SU-DHL-6 (cell line): ENCODE measurements around the gene UBP1.

Experiments
- H2AFZ ChIP-seq: fragments of 200-600 bp; sonication (generic); 2 replicates; pipeline ENCODE4 v1.6.1; 2014; ENCODE audit warnings: low read depth, mild to moderate bottlenecking, moderate library complexity, mixed read lengths, antibody characterized with exemption, low read length; ENCODE audit not compliant: severe bottlenecking
- H3F3A ChIP-seq: fragments of 200-600 bp; shearing (Covaris generic); 2 replicates; pipeline ENCODE4 v1.6.0; 2016; ENCODE audit warnings: antibody characterized with exemption, mild to moderate bottlenecking; ENCODE audit not compliant: insufficient read depth
- H3K27ac ChIP-seq: fragments of 200-600 bp; sonication (generic); 2 replicates; pipeline ENCODE4 v1.5.1; 2016; ENCODE audit warnings: low read depth, mild to moderate bottlenecking, low read length, moderate library complexity, mixed read lengths
- H3K27me3 ChIP-seq: fragments of 200-600 bp; sonication (generic), shearing (Covaris generic); 2 replicates; pipeline ENCODE4 v1.6.0; 2014; ENCODE audit warnings: mild to moderate bottlenecking, low read length
- H3K36me3 ChIP-seq: fragments of 200-600 bp; sonication (generic); 2 replicates; pipeline ENCODE4 v1.6.1; 2014; ENCODE audit warnings: mild to moderate bottlenecking, low read length, mixed read lengths
- H3K4me2 ChIP-seq: fragments of 300-600, 200-600 bp; shearing (Covaris generic), sonication (generic); 2 replicates; pipeline ENCODE4 v1.6.0; 2014; ENCODE audit warnings: low read length, low read depth, mild to moderate bottlenecking; ENCODE audit not compliant: poor library complexity, severe bottlenecking
- H3K4me3 ChIP-seq: fragments of 200-600 bp; sonication (generic); 2 replicates; pipeline ENCODE4 v1.5.1; 2014; ENCODE audit warnings: antibody characterized with exemption, low read length, mild to moderate bottlenecking, mixed read lengths; ENCODE audit not compliant: insufficient read depth, poor library complexity, severe bottlenecking
- H3K79me2 ChIP-seq: fragments of 200-600 bp; sonication (generic); 2 replicates; pipeline ENCODE4 v1.6.1; 2014; ENCODE audit warnings: mild to moderate bottlenecking, low read length, moderate library complexity; ENCODE audit not compliant: insufficient read depth
- H3K9ac ChIP-seq: fragments of 200-600 bp; sonication (generic); 2 replicates; pipeline ENCODE4 v1.7.0; 2014; ENCODE audit warnings: mild to moderate bottlenecking, low read length
- H3K9me2 ChIP-seq: fragments of 200-600 bp; sonication (generic); replicated peaks from 2 replicates; pipeline ENCODE4 v1.6.1; 2014; ENCODE audit warnings: low read length; ENCODE audit not compliant: insufficient read depth
- H3K9me3 ChIP-seq: fragments of 200-600 bp; sonication (generic); 2 replicates; pipeline ENCODE4 v1.6.1; 2014; ENCODE audit warnings: low read length, mixed read lengths; ENCODE audit not compliant: insufficient read depth
- H4K20me1 ChIP-seq: fragments of 200-600 bp; sonication (generic); 2 replicates; pipeline ENCODE4 v1.6.1; 2014; ENCODE audit warnings: low read depth, mild to moderate bottlenecking, antibody characterized with exemption, low read length, moderate library complexity, mixed read lengths
- CTCF ChIP-seq: fragments of 200-600 bp; sonication (generic); IDR thresholded peaks from one replicate; pipeline ENCODE4 v1.5.1; 2017; ENCODE audit warnings: antibody characterized with exemption, mild to moderate bottlenecking, low read length, moderate library complexity; ENCODE audit not compliant: insufficient read depth, poor library complexity, severe bottlenecking
- EZH2phosphoT487 ChIP-seq: fragments of 200-600 bp; sonication (generic), shearing (Covaris generic); conservative IDR thresholded peaks from 2 replicates; pipeline ENCODE4 v1.6.1; 2018; ENCODE audit warnings: mild to moderate bottlenecking, antibody characterized with exemption, low read length, moderate library complexity, mixed read lengths

Gene UBP1

DNA sequence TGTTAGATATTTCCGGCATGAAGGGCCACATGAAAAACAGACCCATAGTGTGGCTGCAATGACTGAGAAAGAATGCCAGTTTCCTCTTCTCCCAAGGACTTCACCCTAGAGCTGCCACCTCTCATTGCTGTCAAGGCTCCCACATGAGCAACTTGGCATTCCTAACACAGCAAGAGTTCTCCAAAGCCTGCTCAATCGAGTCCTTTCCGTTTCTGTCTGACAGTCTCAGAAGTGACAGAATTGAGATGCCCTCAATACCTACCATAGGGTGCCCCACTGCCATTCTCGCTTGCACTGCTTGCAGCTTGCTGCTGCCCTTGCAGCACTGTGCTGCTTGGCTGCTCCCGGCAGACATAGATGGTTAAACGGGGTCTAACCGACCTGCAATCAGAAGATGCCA, 44.3 kb downstream of the UBP1 start:
- H3K79me2 ChIP-seq, result no peaks in the 10 kb centered on the region
- H3K27me3 ChIP-seq, result no peaks in the 10 kb centered on the region
- TF ChIP-seq CTCF (no peak), EZH2phosphoT487 (no peak)
- H3K9me3 ChIP-seq, result no peaks in the 10 kb centered on the region
- no peak overlapping the region for H3K9ac ChIP-seq
- H3K4me2 ChIP-seq, result no peak overlapping the region
- no peaks in the 10 kb centered on the region for H3K9me2 ChIP-seq
- H3K4me3 ChIP-seq, result no peak overlapping the region
- no peaks in the 10 kb centered on the region for H4K20me1 ChIP-seq
- no peak overlapping the region for H3K27ac ChIP-seq
- no peak overlapping the region for H2AFZ ChIP-seq
- H3K36me3 ChIP-seq, result peaks cover 38% of the 10 kb centered on the region; the same call in 1 of the 2 replicates
- no peaks in the 10 kb centered on the region; the same call in 1 of the 2 replicates for H3F3A ChIP-seq

DNA sequence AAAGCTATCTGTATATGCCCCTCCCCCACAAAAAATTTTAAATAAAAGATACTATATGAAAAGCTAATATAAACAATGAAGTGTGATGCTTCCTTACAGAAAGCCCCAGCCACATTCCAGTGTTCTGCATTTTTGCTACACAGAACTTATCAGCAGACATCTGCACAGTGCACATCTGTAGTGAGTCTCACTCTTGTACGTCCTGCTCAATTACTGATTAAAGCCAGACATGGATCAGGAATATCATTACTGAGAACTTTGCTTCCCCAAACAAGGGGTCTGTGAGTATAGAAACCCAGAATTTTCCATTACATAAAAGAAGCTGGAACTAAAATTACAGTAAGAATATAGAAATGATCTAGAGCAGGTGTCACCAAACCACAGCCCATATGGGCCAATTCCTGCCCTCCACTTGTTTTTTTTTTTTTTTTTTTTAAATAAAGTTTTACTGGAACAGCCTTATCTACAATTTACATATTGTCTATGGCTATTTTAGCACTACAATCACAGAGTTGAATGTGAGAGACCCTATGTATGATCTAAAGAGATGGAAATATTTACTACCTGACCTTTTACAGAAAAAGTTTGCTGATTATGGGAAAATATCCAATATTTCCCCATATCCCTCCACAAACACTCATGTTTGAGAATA, 45.7 kb downstream of the UBP1 start:
- Histone ChIP-seq H3K4me3 (no peak overlapping the region), H3K4me2 (no peak overlapping the region), H3F3A (no peaks in the 10 kb centered on the region; the same call in 1 of the 2 replicates), H3K36me3 (peaks cover 28% of the 10 kb centered on the region; the same call in 1 of the 2 replicates), H3K9me3 (no peaks in the 10 kb centered on the region), H3K27me3 (no peaks in the 10 kb centered on the region), H3K9me2 (no peaks in the 10 kb centered on the region), H3K9ac (no peak overlapping the region), H2AFZ (no peak overlapping the region), H4K20me1 (no peaks in the 10 kb centered on the region), H3K79me2 (no peaks in the 10 kb centered on the region), H3K27ac (no peak overlapping the region)
- TF ChIP-seq EZH2phosphoT487 (no peak), CTCF (no peak)

DNA sequence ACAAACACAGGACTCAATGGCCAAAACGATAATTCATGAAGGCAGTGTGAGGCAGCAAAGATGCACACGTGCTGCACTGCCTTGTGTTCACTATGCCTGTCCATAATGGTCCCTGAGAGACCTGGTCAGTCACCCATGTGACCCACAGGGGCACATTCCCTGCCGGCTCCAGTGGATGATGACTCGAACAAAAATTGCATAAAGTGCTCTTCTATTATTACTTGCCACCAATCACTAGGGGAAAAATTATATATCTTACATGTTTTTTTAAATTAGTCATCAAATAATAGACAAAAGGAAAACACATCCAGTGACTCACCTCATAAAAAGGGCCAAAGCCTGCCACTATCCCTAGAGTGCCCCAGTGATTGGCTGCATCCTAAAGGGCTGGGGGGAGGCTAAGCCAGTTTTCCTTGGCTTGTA, 47.5 kb downstream of the UBP1 start:
- H2AFZ ChIP-seq, result no peak overlapping the region
- no peaks in the 10 kb centered on the region for H3F3A ChIP-seq
- H3K9ac ChIP-seq, result no peak overlapping the region
- H3K27me3 ChIP-seq, result no peaks in the 10 kb centered on the region
- no peaks in the 10 kb centered on the region for H3K79me2 ChIP-seq
- H3K4me3 ChIP-seq, result no peak overlapping the region
- no peak overlapping the region for H3K4me2 ChIP-seq
- peaks cover 18% of the 10 kb centered on the region; the same call in 1 of the 2 replicates for H3K36me3 ChIP-seq
- H3K9me3 ChIP-seq, result no peaks in the 10 kb centered on the region
- no peaks in the 10 kb centered on the region for H4K20me1 ChIP-seq
- TF ChIP-seq EZH2phosphoT487, result no peak
- no peak for TF ChIP-seq CTCF
- no peak overlapping the region for H3K27ac ChIP-seq
- H3K9me2 ChIP-seq, result no peaks in the 10 kb centered on the region
